GM19468 (cell line): Measurements from ENCODE around the gene KIRREL3.

ENCODE experiments used
- ATAC-seq: cut with Tn5 transposase; IDR thresholded peaks from one replicate; pipeline ENCODE4 v1.9.1; 2021; ENCODE audit warnings: mild to moderate bottlenecking, moderate library complexity, moderate number of reproducible peaks; ENCODE audit not compliant: unreplicated experiment; ENCODE audit errors: extremely low read depth

KIRREL3 gene

DNA sequence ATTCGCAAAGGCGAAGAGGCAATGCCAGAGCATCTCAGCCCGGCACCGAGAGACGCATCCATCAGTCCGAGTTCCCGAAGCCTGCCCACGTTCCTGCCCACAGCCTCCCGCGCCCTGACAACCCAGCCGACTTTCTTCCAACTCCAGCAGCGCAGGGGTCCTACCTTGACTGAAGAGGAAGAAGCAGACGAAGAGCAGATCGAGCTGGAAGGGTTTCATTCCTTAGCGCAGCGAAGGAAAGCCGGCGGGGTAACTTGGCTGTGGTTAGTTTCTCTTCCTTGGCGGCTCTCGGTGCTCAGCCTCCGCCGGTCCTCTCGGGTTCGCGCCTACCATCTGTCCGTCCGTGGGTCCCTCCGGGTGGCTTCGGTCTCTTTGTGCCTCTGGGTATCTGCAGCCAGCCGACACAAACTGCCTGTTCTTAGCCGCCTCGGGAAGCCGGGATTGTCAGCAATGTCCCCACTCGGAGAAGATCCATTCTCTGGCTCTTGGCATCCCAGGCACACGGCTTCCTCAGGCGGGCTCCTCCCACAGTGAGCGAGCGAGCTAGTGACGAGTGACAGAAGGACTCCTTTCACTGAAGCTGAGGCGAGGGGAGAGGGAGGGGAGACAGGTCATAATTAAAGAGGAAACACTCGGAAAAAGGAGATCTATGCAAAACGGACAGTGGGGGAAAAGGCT, at the start of gene KIRREL3:
KIRREL3 (minus strand) TSS at position 480 of the 678 bp plus-strand sequence.
- ATAC-seq, result no peak

GRCh38 chr11:127050186-127050585, 49.6 kb upstream of the KIRREL3 start:
- ATAC-seq, result no peak

GRCh38 chr11:127049486-127049885, 48.9 kb upstream of the KIRREL3 start:
- ATAC-seq, result no peak

GRCh38 chr11:127044535-127044934, 44.0 kb upstream of the KIRREL3 start:
- no peak for ATAC-seq

GRCh38 chr11:127042445-127042844, 41.9 kb upstream of the KIRREL3 start:
- ATAC-seq, result no peak

DNA sequence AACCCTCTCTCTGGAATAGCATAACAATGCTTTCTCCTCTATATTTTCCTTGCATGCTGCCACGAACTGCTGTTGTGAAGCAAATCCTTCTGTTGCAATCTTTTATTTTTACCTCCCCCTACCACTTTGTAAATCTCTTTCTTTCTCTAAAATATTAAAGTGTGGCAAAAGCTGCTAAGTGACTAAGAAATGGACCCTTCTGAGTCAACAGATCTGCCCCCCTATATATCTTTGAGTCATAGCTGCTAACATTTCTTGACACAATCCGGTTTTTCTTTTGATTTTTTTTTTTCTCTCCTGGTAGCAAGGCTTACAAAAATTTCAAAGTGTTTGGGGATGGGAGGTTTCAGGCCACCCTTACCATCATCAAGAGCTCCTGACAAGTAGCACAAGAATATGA, 39.0 kb upstream of the KIRREL3 start:
- ATAC-seq, result no peak

DNA sequence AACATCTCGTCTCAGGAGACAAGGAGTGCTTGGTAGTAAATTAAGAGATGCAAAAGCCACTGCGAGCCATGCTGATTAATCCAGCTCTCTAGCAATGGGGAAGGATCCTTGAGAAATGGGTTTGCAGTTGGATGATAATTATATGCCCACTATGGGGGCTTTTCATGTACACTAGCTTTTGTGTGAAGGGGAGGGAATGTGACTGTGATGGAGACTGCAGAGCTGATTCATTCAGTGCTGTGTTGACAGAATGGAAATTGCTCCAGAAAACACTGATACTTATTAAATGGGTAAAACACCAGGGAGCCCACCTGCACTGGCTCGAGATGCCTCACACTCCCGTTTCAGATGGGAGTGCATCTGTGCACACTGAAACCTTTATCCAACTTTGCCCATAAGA, 37.0 kb upstream of the KIRREL3 start:
- no peak for ATAC-seq

- ATAC-seq, result no peak
Measured at GRCh38 chr11:127037001-127037400, 36.4 kb upstream of the KIRREL3 start.

- ATAC-seq, result no peak
Measured at GRCh38 chr11:127035824-127036223, 35.3 kb upstream of the KIRREL3 start.

- no peak for ATAC-seq
Measured at GRCh38 chr11:127034973-127035372, 34.4 kb upstream of the KIRREL3 start.

GRCh38 chr11:127028648-127029047, 28.1 kb upstream of the KIRREL3 start:
- ATAC-seq, result no peak

DNA sequence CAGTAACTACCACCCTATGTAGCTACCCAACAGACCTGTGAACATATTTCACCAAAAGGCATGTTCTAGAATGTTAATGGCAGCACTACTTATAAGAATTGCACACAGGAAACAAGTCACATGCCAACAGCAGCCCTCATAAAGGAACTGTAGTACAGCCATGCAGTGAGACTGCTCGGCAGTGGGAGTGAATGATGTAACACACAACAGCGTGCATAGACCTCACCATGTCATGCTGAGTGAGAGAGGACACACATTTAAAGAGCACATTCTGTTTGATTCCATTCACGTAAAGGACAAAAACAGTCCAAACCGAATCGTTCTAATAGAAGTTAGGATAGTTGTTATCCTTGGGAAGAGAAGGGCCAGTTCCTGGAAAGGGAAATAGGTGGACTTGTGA, 27.2 kb upstream of the KIRREL3 start:
- no peak for ATAC-seq

GRCh38 chr11:127027000-127027399, 26.4 kb upstream of the KIRREL3 start:
- ATAC-seq, result no peak

DNA sequence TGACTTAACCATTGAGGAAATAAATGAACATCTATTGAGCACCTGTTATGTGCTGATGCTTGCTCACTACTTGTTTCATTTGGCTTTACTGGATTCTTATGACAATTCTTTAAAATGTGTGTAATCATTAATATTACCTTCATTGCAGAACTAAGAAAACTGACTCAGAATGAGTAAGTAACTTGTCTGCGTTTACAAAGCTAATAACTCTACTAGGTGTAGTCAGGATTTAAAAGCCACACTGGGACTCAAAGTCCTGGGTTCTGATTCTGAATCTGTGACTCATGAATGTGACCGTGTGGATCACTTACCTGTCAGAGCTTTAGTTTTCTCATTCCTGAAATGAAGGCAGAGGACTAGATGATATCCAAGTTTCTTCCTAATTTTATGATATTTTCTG, 23.4 kb upstream of the KIRREL3 start:
- no peak for ATAC-seq

DNA sequence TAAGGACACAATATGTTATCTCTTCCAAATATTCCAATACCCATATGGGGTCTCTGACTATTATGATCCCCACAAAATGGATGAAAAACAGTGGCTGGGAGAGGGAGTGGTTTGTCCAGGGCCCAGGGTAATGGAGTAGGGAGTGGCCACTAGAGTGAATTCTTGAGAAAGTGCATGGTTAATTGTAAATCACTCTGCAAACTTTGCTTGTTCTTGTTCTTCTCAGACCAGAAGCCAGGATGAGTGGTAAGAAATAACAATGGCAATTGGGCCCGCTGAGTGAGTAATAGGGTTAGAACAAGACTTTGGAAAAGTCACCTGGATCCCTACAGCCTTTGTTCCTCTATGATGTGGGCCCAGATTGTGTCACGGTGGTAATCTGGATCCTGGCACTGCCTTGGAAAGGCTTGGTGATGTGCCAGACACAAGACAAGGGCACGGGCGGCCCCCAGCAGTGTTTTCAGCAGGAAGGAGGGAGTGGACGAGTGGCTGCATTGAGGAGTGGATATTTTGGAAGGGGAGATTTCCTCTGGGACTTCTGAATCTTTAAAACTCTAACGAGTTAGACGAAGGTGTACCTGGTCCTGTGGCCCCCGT, 18.2 kb upstream of the KIRREL3 start:
- no peak for ATAC-seq

GRCh38 chr11:127017482-127017881, 16.9 kb upstream of the KIRREL3 start:
- ATAC-seq, result no peak

- ATAC-seq, result no peak
Measured at GRCh38 chr11:127013550-127013949, 13.0 kb upstream of the KIRREL3 start.

DNA sequence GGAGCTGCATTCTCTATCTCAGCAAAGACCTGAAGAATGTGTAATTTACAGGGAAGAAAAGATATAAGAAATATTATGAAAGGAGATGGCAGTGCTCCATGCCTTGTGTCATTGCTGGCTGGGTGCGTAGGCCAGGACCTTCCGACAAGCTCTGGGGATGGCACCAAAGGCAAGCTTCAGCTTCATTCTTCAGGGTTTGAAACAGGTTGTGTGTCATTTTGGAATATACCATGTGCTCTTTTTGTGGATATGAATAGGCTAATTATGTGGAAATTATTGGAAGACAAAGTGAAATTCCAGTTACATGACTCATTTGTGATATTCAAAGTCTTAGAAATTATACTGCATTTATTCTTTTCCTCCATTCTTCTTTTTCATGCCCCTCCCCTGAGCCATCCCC, 5.7 kb upstream of the KIRREL3 start:
- ATAC-seq, result no peak

DNA sequence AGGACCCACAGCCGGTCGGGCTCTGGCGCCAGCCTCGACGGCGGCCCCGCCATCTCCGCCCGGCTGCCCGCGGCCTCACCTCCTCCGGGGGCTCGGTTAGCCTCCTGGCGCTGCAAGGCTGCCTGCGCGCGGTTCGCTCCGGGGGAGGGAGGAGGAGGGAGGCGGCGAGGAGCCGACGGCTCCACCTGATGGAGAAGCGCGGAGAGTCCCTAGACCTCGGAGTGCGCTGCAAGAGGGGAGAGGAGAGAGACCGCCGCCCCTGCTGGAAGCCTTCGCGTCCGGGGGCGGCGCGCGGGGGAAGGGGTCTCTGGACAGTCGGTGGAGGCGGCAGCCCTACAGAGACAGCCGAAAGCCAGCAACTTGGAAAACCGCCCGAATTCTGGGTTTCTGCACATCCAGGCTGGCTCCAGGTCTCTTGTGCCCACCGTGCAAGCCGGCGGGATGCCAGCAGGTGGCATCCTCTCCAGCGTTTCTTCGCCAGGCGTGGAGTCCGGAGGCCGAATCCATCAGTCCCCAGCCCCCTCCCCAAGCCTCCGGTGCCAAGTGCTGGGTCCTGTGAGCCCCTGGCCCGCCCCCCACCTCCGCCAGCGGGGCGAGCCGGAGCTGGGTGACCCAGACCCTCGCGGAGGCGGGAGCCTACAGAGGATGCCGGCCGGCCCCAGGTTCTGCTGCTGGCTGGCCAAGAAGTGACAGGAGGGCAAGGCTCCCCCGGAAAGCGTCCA, 2.9 kb upstream of the KIRREL3 start:
- ATAC-seq, result no peak

DNA sequence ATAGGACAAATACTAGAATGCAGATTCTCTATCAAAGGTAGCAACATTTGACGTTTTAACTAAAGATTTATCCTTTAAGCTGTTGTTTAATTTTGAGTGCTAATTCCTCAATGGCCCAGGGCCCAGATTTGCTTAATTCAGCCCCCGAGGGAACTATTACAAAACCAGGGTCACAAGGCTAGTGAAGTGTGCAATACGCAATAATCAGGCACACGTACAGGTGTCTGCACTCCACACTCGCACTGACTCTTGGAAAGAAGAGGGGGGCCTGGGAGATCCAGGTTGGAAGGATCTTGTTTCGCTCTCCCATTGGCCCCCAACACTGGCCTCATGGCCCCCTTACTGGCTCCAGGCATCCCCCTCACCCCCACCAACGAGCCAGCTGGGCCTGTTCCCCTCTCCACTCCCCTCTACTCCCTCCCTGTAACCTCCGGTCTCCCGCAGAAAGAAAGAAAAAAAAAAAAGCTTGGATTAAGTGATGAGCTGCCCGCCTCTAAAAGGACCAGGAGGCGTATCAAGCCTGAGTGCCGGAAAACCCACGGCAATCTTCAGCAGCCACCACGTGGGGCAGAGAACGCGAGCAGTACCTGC, 2.2 kb upstream of the KIRREL3 start:
- ATAC-seq, result no peak

DNA sequence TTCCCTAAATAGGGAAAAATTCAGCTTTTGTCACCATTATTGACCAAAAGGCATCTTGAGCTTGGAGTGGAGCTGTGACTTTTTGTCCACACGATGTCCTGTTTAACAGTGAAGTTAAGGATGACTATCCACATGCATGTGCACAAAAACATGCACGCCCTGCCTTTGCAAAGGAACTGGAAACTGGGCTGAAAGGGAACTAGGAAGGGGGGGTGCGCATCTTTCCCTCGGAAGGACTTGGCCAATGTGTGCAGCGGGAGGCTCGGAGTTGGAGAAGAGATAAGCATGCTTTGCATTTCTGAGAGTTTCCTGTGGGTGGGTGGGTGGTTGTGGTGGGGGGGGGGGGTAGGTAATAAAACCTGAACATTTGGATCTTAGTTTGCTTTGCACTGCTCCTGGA, 411 bp upstream of the KIRREL3 start:
- ATAC-seq, result no peak
